Hepatic stellate cell (primary cell): ENCODE results near the gene GSX1.
A peak's percentile ranks its signal among the peaks of the same experiment; 100 is the strongest.
"Not testable (repeated sequence)": the region's sequence is repeated elsewhere in the genome, so short reads cannot be mapped to it uniquely, and the experiment has no call there.

Experiments used
- DNase-seq: peaks from one replicate; pipeline ENCODE4 v3.0.0; 2011; ENCODE audit warnings: low spot score

Gene GSX1

DNA sequence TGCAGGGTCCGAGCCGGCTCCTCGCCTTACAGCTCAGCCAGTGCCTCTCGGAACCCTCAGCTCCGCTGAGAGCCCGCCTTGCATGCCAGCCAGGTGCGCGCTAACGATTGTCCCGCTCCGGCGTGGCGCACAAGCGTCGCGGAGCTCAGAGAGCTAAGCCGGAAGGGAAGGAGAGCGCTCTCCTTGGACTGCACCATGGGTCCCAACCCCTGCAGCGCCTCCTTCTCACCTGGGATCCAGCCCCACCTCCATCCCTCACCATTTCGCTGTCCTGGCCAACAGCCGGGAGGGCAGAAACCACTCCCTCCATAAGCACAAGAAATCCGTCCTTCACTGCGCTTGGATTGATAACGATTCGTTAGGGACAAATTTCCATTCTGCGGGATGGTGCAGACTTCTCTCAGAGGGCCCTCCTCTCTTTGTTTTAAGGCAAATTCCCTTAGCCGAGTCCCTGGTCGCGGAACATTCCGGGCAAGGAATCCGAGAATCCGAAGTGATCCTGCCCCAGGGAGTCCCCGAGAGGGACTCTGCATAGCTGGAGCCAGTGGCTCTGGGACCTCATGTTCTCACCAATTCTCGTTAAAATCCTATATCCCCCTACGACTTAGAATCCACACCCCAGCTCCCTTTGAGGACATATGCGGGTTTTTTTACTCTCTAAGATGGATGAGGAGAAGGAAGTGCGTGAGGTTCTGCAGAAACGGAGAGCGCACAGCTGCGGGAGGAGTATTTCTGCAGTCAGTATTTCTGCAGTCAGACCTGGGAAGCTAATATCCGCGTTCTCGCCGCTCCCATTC, 2.8 kb downstream of the GSX1 start:
- no peak for DNase-seq

DNA sequence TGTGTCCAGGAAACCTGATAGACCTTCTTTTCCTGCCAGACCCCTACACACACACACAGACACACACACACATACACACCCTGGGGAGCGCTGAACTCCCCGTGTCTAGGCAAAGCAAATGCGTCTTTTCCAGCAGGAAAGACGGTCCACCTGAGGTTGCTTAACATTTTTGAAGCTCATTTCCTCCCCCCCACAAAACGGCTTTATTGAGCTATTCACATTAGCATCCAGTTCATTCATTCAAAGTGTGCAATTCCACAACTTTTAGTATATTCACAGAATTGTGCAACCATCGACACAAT, 3.4 kb downstream of the GSX1 start:
- no peak for DNase-seq

DNA sequence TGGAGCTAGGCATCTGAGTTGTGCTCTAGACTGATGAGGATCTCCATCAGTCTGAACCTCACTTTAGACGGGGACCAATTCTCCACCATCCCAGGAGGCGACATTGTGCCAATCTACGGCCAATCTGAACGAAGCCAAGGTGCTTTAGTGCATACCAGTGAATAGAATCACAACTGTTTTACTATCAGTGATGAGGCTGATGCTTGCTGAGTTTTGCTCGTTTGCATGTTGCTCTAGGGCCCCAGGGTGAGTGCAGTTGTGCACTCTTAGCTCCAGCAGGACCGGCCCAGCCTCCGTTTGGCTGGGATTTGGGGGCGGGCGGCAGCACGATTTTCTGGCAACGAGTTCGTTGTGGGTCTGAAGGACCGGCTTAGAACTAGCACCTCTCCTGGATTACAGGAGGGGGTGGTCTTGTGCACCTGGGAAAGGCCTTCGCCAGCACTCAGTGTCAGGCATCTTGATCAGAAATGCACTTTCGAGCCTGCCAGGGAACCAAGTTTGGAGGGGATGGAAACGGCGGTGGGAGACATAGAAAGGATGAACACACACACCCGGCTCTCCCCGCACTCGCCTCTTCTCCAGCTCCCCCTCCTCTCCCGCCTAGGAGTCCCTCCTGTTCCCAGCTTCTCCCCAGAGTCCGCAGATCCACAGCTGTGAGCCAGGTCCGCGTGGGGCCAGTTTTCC, 4.4 kb downstream of the GSX1 start:
- no peak for DNase-seq

DNA sequence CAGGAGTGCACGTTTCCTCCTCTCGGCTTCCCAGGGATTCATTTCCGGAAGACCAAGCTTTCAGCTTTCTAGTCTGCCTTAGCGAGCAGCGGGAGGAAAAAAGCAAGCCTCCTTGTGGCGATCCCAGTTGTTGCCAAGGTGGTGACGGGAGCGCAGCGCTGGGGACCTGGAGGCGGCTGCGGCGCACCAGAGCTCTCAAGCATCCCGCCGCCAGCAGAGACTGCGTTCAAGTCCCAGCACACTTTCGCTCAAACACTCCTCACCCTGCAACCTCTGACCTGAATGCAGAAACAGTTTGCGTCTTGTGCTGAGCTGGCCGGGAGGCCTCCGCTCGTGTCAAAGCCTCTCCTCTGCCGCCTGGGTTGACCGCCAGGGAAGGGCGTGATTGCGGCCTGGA, 4.9 kb downstream of the GSX1 start:
- peak; percentile 58 for DNase-seq

DNA sequence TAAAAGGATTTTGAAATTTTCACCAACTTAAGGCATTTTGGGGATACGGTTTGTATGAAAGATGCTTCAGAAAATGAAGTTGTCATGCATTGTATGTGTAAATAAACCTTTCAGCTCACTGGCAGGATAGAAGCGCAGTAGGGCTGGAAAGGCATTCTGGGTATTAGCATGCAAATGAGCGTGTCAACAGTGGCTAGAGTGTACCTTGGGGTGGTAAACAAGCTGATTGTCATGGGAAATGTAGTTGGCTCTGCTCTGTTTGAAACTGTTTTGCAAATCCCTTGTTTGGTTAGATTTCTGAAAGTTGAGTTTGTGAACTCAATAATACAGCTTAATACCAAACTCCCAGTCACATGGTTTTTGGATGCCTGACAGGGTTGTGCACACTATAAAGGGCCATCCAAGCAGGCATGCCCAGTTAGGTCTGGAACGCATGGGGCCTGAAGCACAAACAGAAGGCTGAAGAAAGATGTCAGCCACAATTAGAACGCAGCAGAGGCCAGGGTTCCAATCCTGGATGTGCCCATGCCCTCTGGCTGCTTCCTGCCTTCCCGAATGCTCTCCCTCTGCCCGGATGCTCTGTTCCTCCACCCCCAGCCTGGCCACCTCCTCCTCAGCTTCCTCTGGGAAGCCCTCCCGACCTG, 14.6 kb downstream of the GSX1 start:
- no peak for DNase-seq

DNA sequence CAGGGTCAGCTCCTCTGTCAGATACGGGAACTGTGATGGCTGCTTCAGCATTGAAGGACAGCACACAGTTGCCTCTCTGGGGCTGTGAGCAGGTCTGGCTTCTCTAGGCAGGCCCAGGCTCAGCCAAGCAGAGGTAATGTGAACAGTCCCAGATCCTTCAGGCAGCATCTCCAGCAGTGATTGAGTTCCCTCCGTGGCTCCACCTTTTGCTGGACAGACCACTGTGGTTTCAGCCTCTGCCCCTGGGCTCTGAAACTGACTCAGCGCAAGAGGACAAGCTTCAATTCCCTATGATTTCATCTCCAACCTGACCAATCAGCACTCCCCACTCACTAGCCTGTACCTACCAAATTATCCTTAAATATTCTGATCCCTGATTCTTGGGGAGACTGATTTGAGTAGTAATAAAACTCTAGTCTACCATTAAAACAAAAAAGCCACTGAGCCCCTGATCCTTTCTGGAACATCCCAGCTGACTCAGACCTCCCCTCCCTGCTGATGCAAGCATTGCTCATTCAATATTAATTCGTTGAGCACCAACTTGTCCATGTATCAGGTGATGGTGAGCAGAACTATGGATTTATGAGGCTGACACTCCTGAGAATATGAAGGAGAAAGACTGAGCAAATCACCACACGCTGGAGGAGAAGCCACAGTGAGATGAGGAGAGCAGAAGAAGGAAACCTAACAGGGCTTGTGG, 16.7 kb downstream of the GSX1 start:
- DNase-seq: no peak

DNA sequence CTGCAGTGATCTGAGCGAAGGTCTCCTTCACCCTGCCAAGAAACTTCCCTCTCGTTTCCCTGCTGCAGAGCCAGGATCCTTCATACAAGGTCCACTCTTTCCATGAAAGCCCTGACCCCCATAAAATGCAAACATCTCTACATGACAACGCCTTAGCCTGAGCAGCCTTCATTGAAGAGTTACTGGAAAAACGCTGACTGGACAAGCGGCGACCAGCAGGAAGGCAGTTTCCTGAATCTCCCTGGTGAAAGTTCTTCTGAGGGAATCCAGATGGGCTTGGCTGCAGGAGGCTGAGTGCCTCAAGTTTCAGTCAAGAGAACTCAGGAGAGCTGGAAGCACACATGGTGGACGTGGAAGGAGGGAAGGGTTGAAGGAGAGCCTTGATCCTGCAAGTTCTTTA, 17.7 kb downstream of the GSX1 start:
- DNase-seq: no peak

DNA sequence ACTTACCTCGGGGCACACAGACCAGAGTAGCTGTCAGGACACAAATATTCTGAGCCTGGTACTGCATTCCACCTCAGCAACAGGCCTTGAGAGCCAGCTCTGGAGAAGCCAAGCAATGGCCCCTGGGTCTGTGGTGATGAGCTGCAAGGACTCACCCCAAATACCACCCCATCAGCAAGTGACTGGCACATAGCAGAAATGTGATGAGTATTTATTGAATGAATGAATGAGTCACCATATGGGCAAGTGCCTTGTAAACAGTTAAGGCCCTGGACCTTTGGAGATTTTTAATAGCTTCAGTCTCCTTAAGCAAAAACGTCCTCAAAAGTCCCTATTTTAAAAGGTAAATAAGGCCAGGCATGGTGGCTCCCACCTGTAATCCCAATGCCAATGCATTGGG, 18.2 kb downstream of the GSX1 start:
- no peak for DNase-seq

DNA sequence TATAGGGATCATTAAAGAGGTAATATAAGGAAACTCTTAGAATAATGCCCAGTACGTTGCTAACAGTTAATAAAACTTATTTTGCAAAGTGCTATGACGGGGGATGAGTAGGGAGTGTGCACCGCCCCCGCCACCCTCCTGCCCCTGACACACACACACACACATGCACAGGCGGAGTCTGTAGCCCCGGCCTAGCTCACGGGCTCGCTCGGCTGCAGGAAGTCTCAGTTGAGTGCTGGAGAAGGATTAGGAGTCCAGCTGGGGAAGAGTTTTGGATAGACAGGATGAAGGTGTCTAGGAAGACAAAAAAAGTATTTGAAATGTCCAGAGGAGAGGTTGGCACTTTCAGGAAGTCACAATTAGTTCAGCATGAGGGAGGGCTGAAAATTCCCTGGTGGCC, 21.5 kb downstream of the GSX1 start:
- DNase-seq: no peak

DNA sequence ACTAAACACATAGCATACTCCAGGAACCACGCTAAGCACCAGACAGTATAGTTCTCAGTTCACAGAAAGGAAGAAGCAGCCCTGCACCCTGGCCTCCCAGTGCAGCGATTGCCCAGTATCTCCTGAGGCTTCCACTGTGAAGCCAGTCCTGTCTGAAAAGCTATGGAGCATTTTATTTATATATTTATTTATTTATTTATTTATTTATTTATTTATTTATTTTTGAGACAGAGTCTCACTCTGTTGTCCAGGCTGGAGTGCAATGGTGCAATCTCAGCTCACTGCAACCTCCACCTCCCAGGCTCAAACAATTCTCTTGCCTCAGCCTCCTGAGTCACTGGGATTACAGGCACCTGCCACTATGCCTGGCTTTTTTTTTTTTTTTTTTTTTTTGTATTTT, 25.5 kb downstream of the GSX1 start:
- DNase-seq: not testable (repeated sequence)

DNA sequence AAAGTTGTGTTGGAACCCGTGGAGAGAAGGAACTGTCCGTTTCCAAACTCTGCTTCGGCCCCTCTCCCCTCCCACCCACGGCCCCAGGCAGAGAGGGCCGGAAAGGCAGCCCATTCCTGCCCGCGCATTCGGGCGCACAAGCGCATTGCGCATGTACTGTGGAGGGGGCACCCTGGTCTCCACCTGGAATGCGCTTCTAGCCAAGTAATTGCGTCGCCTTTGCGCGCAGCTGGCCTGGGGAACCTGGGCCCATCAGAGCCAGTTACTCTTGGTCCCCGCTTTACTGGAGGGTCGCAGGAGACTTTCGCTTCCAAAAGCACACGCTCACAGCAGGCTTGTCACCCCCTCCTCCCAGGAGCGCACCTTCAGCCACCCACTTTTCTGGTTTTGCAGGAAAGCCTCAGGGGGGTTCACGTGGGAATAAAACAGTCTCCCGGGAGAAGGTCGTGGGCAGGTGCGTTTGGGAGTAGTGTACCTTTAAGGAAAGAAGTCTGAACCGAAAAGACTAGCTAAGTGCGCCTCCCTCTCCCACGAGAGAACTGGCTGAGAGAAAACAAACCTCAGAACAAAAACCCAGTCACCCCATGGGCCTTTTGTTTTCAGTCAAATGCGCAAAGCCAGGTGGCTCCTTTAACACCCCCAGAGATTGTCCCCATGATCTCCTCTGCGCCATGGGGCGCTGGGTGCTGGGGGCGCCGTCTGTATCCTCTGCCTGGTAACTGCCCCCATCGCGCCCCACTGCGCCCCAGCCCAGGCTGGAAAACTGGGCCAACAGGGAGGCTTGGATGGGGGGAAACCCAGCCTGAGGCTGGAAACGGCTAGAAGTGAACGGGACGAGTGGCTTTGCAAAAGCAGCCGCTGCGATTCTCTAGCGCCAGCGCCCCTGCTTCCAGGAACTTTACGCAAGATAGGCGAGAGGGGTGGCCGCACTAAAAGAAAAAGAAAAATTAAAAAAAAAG, 28.5 kb downstream of the GSX1 start:
- no peak for DNase-seq

DNA sequence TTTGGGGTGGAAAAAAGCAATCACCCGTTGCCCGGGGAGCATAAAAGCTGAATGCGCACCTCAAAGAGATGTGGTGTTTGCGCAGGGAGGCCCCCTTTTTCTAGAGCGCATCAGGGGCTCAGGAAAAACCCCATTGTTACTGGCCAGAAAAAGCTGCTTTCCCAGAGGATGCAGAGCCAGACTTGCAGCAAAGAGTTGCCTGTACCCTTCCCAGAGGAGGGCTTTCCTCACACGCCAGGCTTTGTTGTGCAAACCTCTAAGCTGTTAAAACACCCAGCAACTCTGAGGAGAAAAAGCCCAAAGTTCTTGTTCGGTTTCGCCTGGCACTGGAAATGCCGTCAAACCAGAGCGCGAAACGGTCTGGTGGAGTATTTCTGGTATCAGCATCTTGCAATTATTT, 29.3 kb downstream of the GSX1 start:
- no peak for DNase-seq

DNA sequence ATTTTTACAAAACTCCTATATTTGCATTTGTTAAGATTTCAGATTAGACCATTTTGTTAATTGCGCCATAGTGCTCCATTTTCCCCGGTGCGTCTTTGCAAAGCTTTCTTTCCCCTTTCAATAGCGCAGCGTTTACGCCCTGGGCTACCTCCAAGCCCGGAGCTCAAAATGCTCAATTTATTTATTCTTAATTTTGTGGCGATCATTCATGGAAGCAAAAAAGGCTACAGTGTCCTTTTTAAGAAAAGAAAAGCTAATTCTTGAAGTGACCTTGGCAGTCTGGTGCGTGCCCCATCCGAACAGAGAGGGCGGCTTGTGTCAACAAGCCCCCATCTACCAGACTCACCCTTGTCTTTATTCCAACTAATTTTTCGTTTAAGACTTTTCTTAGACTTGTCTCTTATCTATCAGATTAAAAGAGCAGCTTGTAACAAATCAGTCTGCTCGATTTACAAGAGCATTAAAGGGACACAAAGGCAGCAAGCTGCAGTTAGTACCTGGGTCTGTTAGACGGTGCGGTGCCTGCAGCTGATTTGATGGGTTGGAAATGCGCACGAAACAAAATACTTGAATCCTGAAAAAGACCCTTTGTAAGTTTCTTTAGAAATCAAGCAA, 30.1 kb downstream of the GSX1 start:
- DNase-seq: no peak

DNA sequence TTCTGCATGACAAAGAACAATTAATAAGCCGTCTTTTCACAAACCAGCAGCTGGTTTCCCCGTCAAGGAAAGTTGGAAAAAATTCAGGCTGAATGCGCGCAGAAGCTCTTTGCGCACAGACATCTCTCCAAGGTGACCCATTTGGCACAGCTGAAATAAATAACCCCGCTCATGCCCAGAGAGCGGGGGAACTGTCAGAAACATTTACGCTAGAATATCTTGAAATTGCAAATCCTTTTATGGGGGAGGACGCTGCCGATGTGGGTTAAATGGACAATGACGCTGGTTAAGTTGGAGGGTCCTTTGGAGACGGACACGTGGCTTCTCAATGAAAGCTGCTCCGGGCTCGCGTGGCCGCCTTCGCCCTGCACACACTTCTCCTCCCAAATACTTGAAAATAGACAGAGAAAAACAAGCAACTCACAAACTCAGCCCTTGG, 30.6 kb downstream of the GSX1 start:
- DNase-seq: no peak

DNA sequence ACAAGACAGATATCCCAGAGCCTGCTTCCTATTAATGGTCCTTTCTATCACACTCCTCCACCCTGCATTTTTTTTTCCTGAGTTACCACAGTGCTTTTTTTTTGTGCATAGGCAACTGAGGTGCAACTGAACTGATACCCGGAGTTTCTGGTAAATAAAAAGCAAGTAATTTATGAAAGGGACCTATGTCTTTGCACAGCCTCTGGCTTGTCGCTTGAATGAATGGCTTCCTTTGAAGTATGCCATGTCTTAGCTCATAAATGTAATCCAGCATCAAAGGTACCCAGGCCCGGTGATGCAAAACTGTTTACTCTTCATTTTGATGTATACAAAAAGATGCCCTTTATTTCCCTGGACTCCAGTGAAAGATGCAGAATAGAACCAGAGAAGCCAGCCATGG, 31.8 kb downstream of the GSX1 start:
- DNase-seq: no peak

DNA sequence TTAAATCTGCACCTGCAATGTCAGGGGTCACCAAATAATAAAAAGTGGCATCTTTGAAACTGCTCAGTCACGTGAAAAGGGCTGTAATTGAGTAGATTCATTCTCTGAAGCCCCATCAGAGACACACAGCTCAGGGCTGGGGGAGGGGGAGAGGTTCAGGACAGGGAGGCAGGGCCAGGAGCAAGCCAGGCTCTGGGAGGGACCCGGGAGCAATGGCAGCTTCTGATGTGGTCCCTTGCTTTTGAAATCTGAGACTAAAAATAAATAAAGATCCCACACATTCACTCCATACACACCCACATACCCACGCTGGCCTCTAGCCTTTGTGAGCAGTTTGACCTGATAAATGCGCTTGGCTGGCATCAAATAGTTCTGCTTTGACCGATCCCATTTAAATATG, 32.8 kb downstream of the GSX1 start:
- no peak for DNase-seq

DNA sequence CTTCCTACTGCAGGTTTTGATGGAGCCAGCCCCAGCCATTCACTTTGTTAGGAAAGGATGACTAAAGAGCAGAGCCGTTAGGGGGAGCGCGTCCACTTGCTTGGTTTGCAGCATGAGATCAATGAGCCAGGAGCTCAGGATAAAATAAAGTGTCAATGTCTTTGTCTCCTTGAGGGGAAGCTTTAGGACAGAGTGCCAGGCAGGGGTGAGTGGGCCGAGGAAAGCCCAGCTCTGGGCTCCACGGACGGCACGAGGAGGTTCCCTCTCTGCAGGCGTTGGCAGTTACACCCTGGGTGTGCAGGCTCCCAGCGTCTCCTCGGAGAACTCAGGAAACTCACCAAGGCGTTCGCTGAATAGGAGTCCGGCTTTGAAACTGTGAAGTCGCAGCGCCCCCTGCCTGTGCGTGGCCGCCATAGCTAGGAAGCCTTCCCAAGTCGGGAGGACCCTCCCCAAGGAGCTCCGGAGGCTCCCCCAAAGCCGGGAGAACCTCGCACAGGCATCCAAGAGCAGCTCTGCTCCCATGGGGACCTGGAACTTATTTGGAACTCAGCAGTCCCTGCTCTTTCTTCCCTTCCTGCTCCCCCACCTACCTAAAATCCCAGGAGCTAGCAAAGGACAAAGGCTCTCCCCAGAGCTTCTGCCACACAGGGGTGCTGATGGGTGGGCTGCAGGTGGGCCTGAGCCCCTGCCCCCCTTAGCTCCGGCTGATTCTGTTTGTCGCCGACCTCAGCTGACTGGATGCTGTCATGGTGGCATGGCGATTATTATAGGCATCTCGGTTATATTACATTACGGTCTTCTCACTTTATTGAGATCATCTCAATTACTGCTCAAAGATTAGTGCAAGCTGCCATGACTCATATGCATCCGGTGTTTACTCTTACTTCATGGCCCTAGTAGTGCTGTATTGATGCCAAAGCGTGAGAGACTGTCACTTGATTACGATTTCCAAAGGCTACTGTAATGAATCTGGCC, 34.4 kb downstream of the GSX1 start:
- peak; percentile 90 for DNase-seq

DNA sequence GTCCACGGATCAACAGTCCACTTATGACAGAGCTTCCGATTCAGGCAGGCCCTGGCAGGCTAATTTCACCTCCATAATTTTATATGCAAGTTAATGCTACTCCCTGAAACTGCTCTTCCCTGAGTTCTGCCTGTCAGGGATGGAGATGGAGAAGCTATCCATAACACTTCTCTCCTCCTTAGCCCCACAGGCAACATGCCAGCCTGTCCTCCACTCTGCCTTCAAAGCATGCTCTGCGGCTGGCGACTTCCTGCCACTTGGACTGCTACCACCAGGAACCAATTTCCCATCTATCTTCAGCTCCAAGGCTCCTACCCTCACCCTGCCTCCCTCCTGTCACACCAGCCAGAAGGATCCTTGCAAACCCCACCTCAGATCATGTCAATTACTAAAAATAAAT, 35.4 kb downstream of the GSX1 start:
- DNase-seq: no peak

DNA sequence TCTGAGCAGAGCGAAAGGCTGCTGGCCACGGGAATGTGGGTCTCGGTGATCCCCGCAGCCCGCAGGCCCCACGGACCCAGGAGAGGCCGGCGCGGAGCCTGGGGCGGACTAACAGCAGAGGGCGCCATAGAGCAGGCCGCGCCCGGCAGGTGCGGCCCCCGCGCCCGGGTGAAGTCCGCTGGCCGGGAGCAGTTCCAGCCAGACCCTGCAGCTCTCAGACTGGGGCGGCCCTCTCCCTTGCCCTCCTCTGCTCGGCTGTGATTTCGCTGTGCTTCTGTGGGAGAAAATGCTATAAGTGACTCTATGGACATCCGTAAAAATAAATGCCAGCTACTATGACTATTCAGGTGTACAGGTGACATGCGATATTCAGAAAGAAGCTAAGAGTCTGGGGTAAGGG, 37.7 kb downstream of the GSX1 start:
- peak; percentile 43 for DNase-seq

DNA sequence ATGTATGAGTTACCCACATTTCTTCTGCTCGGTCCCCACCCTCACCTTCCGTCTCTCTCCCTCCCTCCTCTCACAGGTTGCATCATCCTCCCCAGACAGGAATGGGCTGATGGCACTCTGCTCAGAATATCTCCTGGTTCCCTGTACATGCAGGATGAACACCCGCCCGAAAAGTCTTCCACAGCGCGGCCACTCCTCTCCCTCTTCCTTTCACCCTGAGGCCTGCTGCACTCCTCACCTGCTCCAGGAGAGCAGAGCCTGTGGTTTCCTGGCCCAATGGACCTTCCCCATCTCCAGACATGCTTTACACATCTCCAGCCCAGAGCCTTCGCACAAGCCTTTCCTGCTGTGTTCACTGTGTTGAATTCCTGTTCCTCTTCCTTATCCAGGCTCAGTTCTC, 40.9 kb downstream of the GSX1 start:
- DNase-seq: no peak
